Activated naive CD4-positive, alpha-beta T cell treated with Interleukin-2 at 50 U/mL for 16 hours (primary cell): ENCODE results near the gene STX8.

Experiments used
- DNase-seq: peaks from one replicate; pipeline ENCODE4 v3.0.0-alpha.2; 2020

STX8 gene

GRCh38 chr17:9553596-9553995 lies 22.0 kb downstream of the STX8 start:
- no peak for DNase-seq

GRCh38 chr17:9553181-9553580 lies 22.4 kb downstream of the STX8 start:
- DNase-seq, result no peak

GRCh38 chr17:9549215-9549614 lies 26.4 kb downstream of the STX8 start:
- no peak for DNase-seq

GRCh38 chr17:9544221-9544620 lies 31.4 kb downstream of the STX8 start:
- no peak for DNase-seq

- DNase-seq, result no peak
These were observed 33.9 kb downstream of the STX8 start for GRCh38 chr17:9541718-9542117.

- DNase-seq, result no peak
These were observed 37.0 kb downstream of the STX8 start for GRCh38 chr17:9538626-9539025.

GRCh38 chr17:9537177-9537776 lies 38.3 kb downstream of the STX8 start:
- no peak for DNase-seq

- DNase-seq, result no peak
These were observed 39.6 kb downstream of the STX8 start for GRCh38 chr17:9536061-9536460.

- DNase-seq, result no peak
These were observed 42.2 kb downstream of the STX8 start for GRCh38 chr17:9533441-9533840.

- no peak for DNase-seq
These were observed 42.9 kb downstream of the STX8 start for GRCh38 chr17:9532715-9533114.

GRCh38 chr17:9531034-9531433 lies 44.6 kb downstream of the STX8 start:
- DNase-seq, result no peak

GRCh38 chr17:9529033-9529700 lies 46.5 kb downstream of the STX8 start:
- no peak for DNase-seq

GRCh38 chr17:9527788-9528187 lies 47.8 kb downstream of the STX8 start:
- DNase-seq, result no peak

GRCh38 chr17:9522074-9522473 lies 53.5 kb downstream of the STX8 start:
- no peak for DNase-seq

- DNase-seq, result no peak
These were observed 54.6 kb downstream of the STX8 start for GRCh38 chr17:9521062-9521461.

- no peak for DNase-seq
These were observed 55.0 kb downstream of the STX8 start for GRCh38 chr17:9520649-9521048.

GRCh38 chr17:9519583-9520272 lies 55.9 kb downstream of the STX8 start:
- no peak for DNase-seq

- DNase-seq, result peak; percentile 5
These were observed 58.2 kb downstream of the STX8 start for GRCh38 chr17:9517396-9517795.

- no peak for DNase-seq
These were observed 62.4 kb downstream of the STX8 start for GRCh38 chr17:9513266-9513665.

GRCh38 chr17:9512323-9513168 lies 63.1 kb downstream of the STX8 start:
- no peak for DNase-seq

- DNase-seq, result no peak
These were observed 66.3 kb downstream of the STX8 start for GRCh38 chr17:9509236-9509816.

GRCh38 chr17:9499041-9499440 lies 76.6 kb downstream of the STX8 start:
- no peak for DNase-seq

- DNase-seq, result no peak
These were observed 77.1 kb downstream of the STX8 start for GRCh38 chr17:9498490-9498889.
